Measurements from ENCODE around the gene OBP2A.
A peak's percentile ranks its signal among the peaks of the same experiment; 100 is the strongest.
"Not testable (repeated sequence)": the region's sequence is repeated elsewhere in the genome, so short reads cannot be mapped to it uniquely, and the experiment has no call there.

OBP2A gene, protein sequence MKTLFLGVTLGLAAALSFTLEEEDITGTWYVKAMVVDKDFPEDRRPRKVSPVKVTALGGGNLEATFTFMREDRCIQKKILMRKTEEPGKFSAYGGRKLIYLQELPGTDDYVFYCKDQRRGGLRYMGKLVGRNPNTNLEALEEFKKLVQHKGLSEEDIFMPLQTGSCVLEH

DNA sequence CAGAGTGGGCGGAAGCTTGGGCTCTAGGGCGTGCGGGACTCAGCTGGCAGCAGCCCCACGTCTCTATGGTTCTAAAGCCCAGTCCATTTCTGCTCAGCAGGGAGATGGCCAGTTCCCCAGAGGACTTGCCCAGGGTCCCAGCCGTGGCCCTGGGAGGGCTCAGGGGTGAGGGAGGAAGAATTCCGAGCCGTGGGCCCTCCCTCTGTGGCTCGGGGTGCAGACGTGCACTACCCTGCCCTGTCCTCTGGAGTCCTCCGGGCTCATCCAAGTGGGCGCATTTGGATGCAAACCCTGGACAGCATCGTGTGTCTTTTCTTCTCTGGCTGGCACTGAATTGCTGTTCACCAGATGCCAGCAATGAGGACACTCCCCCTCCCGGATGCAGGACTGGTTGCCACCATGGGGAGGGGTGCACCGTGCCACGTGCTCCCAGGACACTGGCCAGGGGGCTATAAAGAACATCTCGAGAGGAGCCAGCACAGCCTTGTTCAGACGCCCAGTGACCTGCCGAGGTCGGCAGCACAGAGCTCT, at the start of gene OBP2A:
Gene OBP2A, plus strand, starts transcription at position 481 of the 531 bp plus-strand sequence. CDS start 55 bp downstream, outside the sequence.
- FAIRE-seq; DNase-seq (ENCODE audit: insufficient read length, low spot score): not testable (repeated sequence)

DNA sequence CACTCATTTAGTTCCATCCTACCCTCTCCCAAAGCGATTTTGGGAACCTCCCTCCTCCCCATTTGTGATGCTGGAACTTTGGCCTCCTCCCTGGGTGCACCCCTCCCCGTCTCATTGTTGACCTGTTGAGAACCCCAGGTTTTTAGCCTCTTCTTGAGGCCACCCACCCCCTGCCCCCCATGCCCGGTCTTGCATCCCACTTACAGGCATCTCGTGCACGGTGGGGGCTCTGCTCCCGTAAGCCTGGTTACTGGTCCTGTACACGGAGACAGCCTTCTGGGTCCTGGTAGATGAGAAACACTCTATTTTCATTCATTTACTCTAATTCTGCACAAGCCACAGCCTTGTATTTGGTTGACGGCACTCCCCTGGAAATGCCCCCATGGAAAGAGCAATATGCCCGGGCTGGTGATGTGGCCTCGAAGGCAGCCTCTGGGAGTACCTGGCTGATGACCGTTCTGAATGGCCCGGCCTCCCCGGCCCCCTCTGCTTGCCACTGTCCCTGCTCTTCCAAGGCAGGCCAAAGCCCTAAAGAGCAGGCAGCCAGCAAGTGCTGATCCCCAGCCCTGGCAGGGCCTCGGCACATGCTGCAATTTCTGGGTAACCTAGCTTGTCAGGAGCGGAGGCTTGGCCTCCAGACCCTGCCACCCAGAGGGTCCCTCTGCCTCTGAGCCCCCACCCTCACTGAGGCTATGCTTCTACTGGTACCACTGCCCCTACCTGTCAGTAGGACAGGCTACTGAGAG, 47.4 kb upstream of the OBP2A start:
- DNase-seq (ENCODE audit: insufficient read length, low spot score) (no peak), FAIRE-seq (no peak)
- TF ChIP-seq, protein P1, sequence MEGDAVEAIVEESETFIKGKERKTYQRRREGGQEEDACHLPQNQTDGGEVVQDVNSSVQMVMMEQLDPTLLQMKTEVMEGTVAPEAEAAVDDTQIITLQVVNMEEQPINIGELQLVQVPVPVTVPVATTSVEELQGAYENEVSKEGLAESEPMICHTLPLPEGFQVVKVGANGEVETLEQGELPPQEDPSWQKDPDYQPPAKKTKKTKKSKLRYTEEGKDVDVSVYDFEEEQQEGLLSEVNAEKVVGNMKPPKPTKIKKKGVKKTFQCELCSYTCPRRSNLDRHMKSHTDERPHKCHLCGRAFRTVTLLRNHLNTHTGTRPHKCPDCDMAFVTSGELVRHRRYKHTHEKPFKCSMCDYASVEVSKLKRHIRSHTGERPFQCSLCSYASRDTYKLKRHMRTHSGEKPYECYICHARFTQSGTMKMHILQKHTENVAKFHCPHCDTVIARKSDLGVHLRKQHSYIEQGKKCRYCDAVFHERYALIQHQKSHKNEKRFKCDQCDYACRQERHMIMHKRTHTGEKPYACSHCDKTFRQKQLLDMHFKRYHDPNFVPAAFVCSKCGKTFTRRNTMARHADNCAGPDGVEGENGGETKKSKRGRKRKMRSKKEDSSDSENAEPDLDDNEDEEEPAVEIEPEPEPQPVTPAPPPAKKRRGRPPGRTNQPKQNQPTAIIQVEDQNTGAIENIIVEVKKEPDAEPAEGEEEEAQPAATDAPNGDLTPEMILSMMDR (IDR thresholded peaks at IDR 0.05; ENCODE audit: insufficient read depth, missing control alignments): no peak

DNA sequence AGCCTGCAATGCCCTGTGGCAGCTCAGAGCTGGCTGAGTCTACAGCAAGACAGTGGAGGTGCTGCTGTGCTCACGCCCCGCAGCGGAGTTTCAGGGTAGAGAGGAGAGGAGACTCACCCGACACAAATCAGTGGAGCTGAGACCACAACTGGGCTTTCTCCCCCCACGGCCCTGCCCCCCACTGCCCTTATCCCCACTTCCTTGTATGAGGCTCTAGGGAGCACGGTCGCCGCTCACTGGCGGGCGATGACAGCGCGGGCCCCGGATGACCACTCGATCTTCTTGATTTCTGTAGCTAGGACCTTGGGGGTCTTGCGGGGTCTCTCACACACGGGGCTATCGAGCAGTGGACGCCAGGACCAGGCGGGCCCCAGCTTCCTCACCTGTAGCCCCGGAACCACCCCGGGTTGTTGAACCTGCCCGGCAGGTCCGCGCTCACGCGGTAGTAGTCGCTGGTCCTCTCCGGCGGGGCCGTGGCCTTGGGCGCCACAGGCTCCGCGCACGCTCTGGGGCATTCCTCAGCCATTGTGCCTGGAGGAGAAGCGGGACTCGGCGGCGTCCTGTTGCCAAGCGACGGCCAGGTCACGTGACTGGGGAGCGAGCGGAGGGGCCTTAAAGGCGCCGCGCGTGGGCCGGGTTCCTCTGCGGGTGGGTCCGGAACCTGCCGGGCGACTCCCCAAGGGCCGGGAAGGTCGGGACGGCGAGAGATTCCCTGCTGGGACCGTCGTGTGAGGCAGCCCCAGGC, 46.4 kb upstream of the OBP2A start:
- DNase-seq (ENCODE audit: insufficient read length, low spot score): peak; percentile 78
- TF ChIP-seq, protein P1 (IDR thresholded peaks at IDR 0.05; ENCODE audit: insufficient read depth, missing control alignments): no peak
- no peak for FAIRE-seq

DNA sequence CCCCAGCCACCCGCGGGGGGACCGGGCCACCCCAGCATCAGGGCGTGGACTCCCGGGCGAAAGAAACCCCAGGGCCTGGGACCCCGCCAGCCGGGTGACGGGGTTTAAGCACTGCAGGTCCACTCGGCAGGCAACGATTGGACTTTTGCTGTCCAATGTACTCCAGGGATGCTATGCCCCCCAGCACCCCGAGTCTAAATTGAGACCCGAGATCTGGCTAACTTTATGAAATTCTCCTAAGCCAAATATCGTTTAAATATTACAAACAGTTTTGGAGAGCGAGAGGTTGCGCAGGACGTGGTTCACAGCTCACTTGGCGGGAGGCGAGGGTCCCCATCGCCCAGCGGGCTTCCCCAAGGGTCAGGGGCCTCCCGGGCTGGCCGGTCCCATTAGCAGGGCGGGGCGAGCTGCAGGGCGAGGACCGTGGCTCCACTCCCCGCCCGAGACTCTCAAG, 45.8 kb upstream of the OBP2A start:
- FAIRE-seq: no peak
- TF ChIP-seq, protein P1 (IDR thresholded peaks at IDR 0.05; ENCODE audit: insufficient read depth, missing control alignments): no peak
- DNase-seq (ENCODE audit: insufficient read length, low spot score): no peak

DNA sequence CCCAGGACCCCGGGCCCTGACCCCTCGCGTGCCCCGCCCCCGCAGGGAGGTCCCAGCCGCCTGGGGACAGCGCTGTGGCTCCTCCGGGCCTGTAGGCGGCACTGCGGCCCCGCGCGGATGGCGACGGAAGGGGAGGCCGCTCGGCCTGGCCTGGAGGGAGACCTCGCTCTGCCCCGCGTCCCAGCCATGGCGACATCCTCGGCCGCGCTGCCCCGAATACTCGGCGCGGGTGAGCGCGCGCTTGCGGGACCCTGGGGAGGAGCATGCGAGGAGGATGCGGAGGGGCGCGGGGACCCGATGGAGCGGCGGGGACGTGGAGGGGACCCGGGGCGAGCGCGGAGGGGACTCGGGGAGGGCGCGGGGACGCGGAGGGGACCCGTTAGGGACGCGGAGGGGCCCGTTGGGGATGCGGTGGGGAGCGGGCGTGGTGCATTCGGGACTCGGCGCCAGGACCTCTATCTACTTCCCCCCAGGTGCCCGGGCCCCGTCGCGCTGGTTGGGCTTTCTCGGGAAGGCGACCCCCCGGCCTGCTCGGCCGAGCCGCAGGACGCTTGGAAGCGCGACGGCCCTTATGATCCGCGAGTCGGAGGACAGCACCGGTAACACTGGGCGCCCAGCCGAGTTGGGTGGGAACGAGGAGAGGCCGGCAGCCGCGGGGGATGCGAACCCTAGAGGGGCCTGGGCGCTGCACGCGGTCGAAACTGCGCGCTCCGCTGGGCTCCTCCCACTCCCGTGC, 45.2 kb upstream of the OBP2A start, which contains the start of gene MRPS2:
Gene MRPS2, plus strand, starts transcription at position 158 of the 736 bp plus-strand sequence. Its CDS starts 29 bp downstream, at position 187.
- peak; percentile 97 for DNase-seq (ENCODE audit: insufficient read length, low spot score)
- TF ChIP-seq, protein P1 (IDR thresholded peaks at IDR 0.05; ENCODE audit: insufficient read depth, missing control alignments): peak; percentile 75
- no peak for FAIRE-seq

DNA sequence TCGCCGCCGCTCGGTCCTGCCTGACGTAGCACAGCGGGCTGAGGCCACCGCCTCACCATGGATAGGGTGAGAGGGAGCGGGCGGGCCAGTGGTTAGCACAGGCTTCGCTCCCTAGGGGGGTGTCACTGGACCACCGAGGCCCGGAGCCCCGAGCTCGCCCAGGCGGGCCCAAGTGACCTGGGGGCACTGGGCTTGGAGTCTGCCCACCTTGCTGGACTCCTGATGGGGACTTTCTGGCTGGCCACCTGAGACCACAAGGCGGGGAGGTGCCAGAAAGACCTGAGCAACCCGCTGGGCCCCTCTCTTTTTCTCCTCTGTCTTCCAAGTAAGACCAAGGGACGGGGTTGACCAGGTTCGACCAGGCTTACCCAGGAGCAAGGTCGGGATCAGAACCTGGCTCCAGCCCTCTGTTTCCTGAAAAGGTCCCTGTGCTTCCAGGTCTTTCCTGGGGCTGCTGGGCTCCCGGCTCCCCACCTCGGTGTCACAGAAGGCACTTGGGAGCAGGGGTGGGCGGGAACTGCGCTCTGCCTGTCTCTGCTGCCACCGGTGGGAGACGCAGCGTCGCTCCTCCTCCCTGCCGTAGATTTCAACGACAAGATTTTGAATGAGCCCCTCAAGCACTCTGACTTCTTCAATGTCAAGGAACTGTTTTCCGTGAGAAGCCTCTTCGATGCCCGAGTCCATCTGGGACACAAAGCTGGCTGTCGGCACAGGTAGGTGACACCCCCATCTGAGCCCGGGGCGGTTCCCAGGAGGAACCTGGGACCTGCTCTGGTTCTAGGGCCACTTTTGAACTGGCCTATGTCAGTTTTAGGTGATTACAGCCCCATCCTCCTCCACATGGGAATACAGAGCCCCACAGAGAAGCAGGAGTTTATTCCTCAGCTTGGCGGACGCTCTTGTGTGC, 44.4 kb upstream of the OBP2A start:
- TF ChIP-seq, protein P1 (IDR thresholded peaks at IDR 0.05; ENCODE audit: insufficient read depth, missing control alignments): no peak
- FAIRE-seq: no peak
- DNase-seq (ENCODE audit: insufficient read length, low spot score): peak; percentile 60
